Lower leg skin (tissue), 4 donors: ENCODE measurements around the gene KCNJ6. TPM values are rescaled to one million over a fixed set of nuclear protein-coding genes. Genes with fewer than 3 reads are reported as not detected.

Experiments
- DNase-seq, 2 donors: peaks; one replicate each; pipeline ENCODE4 v3.0.0-alpha.2; 2019; ENCODE audit warnings: low spot score in 2 of 2
- H3K4me3 ChIP-seq: fragments of 200-600 bp; sonication (generic); 2 replicates; pipeline ENCODE4 v1.5.1; 2017; ENCODE audit warnings: mild to moderate bottlenecking, low read depth; ENCODE audit not compliant: poor library complexity, severe bottlenecking
- CTCF ChIP-seq, 3 donors: fragments of 450-650 bp; IDR thresholded peaks; one replicate each; pipeline ENCODE4 v1.5.1; 2016; ENCODE audit warnings: antibody characterized with exemption in 3 of 3, mild to moderate bottlenecking in 3 of 3, moderate library complexity in 2 of 3
- POLR2A ChIP-seq, 2 donors: fragments of 450-650 bp; IDR thresholded peaks; one replicate each; pipeline ENCODE4 v1.6.1; 2016 to 2017; ENCODE audit warnings: antibody characterized with exemption in 2 of 2, mild to moderate bottlenecking in 1 of 2, moderate library complexity in 1 of 2
- WGBS, 2 donors: methylation state at CpG; one replicate each; pipeline ENCODE4 v1.1.5; 2018; 5-methylcytosine and 5-hydroxymethylcytosine counted together
- intact Hi-C: fragments of 100-400 bp; cut with DNase I; formaldehyde crosslinking; loops from one replicate; pipeline ENCODE4 v1.15.0; 2023; ENCODE audit warnings: low total_unique reads
- total RNA-seq, 4 donors: library from RNA; depleted of rRNA; stranded (reverse); fragments of >200 nt; gene quantifications; one replicate each; pipeline ENCODE4 v1.1.0, GENCODE V29; 2016

The KCNJ6 gene
- total RNA-seq, 4 donors from 2014 or later: 0.04 TPM; not detected in 3

- DNase-seq: no peak
- TF ChIP-seq CTCF (IDR thresholded peaks at IDR 0.05) (no peak), POLR2A (IDR thresholded peaks at IDR 0.05) (no peak)
- intact Hi-C loops: no loop called here
- H3K4me3 ChIP-seq: no peak overlapping the region
- WGBS, 2 donors: 87 to 88% methylated on average over 9 of the region's 9 CpGs
Measured at GRCh38 chr21:37673801-37674575, 242.3 kb downstream of the KCNJ6 start.

DNA sequence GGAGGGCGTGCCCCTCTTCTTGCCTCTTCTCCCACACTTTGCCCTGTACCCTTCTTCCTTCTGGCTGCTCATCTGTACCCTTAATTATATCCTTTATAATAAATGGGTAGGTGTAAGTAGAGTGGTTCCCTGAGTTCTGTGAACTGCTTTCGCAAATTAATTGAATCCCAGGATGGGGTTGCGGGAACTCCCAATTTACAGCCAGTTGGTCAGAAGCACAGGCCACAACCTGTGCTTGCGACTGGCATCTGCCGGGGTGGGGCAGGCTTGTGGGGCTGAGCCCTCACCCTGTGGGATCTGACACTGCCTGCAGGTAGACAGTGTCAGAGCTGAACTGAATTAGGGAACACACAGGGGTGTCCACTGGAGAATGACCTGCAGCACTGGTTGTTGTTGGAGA lies 244.9 kb downstream of the KCNJ6 start:
- intact Hi-C loops: no loop called here
- 76 to 88% methylated on average over 5 of the region's 5 CpGs for WGBS, 2 donors
- H3K4me3 ChIP-seq: no peak overlapping the region
- TF ChIP-seq CTCF (IDR thresholded peaks at IDR 0.05) (no peak), POLR2A (IDR thresholded peaks at IDR 0.05) (no peak)
- no peak for DNase-seq

GRCh38 chr21:37670883-37671282 lies 245.4 kb downstream of the KCNJ6 start:
- no peak overlapping the region for H3K4me3 ChIP-seq
- DNase-seq: no peak
- 70 to 74% methylated on average over 2 of the region's 2 CpGs for WGBS, 2 donors
- no peak for TF ChIP-seq CTCF (IDR thresholded peaks at IDR 0.05)
- TF ChIP-seq POLR2A (IDR thresholded peaks at IDR 0.05): no peak
- intact Hi-C loops: no loop called here

DNA sequence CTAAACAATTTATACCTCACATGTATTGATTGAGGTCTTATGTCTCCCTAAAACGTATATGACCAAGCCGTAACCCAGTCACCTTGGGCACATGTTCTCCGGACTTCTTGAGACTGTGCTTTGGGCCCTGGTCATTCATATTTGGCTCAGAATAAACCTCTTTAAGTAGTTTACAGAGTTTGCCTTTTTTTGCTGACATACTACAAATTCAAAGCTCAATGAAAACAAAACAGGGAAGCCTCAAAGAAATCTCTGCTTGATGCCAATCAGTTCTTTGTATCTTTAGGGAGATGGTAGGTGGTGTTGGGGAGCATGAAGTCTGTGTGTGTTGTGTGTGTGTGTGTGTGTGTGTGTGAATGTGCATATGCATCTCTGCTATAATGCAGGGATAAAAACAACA lies 247.0 kb downstream of the KCNJ6 start:
- intact Hi-C loops: no loop called here
- no peak for DNase-seq
- TF ChIP-seq POLR2A (IDR thresholded peaks at IDR 0.05) (no peak), CTCF (IDR thresholded peaks at IDR 0.05) (no peak)
- H3K4me3 ChIP-seq: no peak overlapping the region
- 88 to 92% methylated on average over 3 of the region's 3 CpGs for WGBS, 2 donors

GRCh38 chr21:37668462-37669239 lies 247.6 kb downstream of the KCNJ6 start:
- intact Hi-C loops: no loop called here
- TF ChIP-seq POLR2A (IDR thresholded peaks at IDR 0.05): no peak
- no peak for TF ChIP-seq CTCF (IDR thresholded peaks at IDR 0.05)

More at GRCh38 chr21:37668462-37669239, 247.6 kb downstream of the KCNJ6 start:
- no peak for DNase-seq
- H3K4me3 ChIP-seq: no peak overlapping the region
- WGBS, 2 donors: 82 to 85% methylated on average over 7 of the region's 7 CpGs
